HCT116 (cell line): ENCODE results near the gene CNTD1. TPM values are rescaled to one million over a fixed set of nuclear protein-coding genes. Genes with fewer than 3 reads are reported as not detected.

ENCODE experiments used
- ATAC-seq: fragments of 200-7000 bp; cut with Tn5 transposase; 2 replicates; pipeline ENCODE4 v1.9.1; 2020; ENCODE audit warnings: mild to moderate bottlenecking, moderate library complexity
- BruUV-seq: library from RNA; stranded (reverse); fragments of 400-500 nt; replicated peaks from 2 replicates; lab custom pipeline; 2021; lab: Mats Ljungman, UMichigan
- CTCF ChIA-PET: fragments of 300-600 bp; sonication (Branson Sonifier 250); formaldehyde crosslinking; loops from one replicate; lab custom pipeline; 2021; ENCODE audit warnings: antibody characterized with exemption; lab: Charles Lee
- POLR2A ChIA-PET: fragments of 300-600, 350-600 bp; sonication (Branson Sonifier 250); formaldehyde crosslinking; loops from one replicate; lab custom pipeline; 2021; ENCODE audit warnings: antibody characterized with exemption; lab: Charles Lee
- RAD21 ChIA-PET, 2 experiments: fragments of 300-600 bp; sonication (Branson Sonifier 250); formaldehyde crosslinking; loops; one replicate each; lab custom pipeline; 2023; ENCODE audit warnings: low total read pairs in 2 of 2; ENCODE audit not compliant: uncharacterized antibody in 2 of 2, unreplicated experiment in 2 of 2, low non-redundant PET in 1 of 2; lab: Charles Lee
- DNase-seq: peaks from one replicate; pipeline ENCODE4 v3.0.0-alpha.2; 2010; ENCODE audit warnings: low read depth, low spot score
- H2AFZ ChIP-seq: fragments of 200-600 bp; shearing (Covaris generic), sonication (generic); 2 replicates; pipeline ENCODE4 v1.6.1; 2017; ENCODE audit warnings: low read depth, mixed run types, mixed read lengths, antibody characterized with exemption, low read length; ENCODE audit not compliant: poor library complexity, severe bottlenecking
- H3K27ac ChIP-seq: 2 replicates; pipeline ENCODE4 v1.5.1; 2012; ENCODE audit warnings: low read depth, low read length
- H3K27me3 ChIP-seq: fragments of 200-600 bp; sonication (generic); 2 replicates; pipeline ENCODE4 v1.6.1; 2016; ENCODE audit warnings: mixed run types, low read length, mixed read lengths; ENCODE audit not compliant: insufficient read depth
- H3K36me3 ChIP-seq, 2 experiments: fragments of 200-500 bp in 1 of 2; fragments of 200-600 bp in 1 of 2; sonication (Bioruptor generic) in 1 of 2; sonication (generic) in 1 of 2; 2 replicates each; pipeline versions ENCODE4 v1.5.1 to v1.6.1; 2014 to 2016; ENCODE audit warnings: low read length in 2 of 2, inconsistent platforms in 1 of 2, mixed read lengths in 1 of 2, mixed run types in 1 of 2; ENCODE audit not compliant: insufficient read depth in 2 of 2, control insufficient read depth in 1 of 2
- H3K4me1 ChIP-seq, 2 experiments: fragments of 200-600 bp in 1 of 2; sonication (generic) in 1 of 2; 2 replicates each; pipeline versions ENCODE4 v1.5.1 to v1.6.1; 2012 to 2017; ENCODE audit warnings: low read length in 2 of 2, inconsistent platforms in 1 of 2, mild to moderate bottlenecking in 1 of 2, mixed read lengths in 1 of 2, mixed run types in 1 of 2, moderate library complexity in 1 of 2; ENCODE audit not compliant: insufficient read depth in 2 of 2, control insufficient read depth in 1 of 2
- H3K4me2 ChIP-seq: fragments of 200-600 bp; sonication (generic); 2 replicates; pipeline ENCODE4 v1.6.1; 2017; ENCODE audit warnings: mixed run types, low read length, mixed read lengths
- H3K4me3 ChIP-seq, 2 experiments: fragments of 200-600 bp in 1 of 2; sonication (generic) in 1 of 2; replicated peaks in 1 of 2; 2 replicates each; pipeline ENCODE4 v1.5.1; 2011 to 2016; ENCODE audit warnings: low read length in 2 of 2, control low read depth in 1 of 2, low read depth in 1 of 2, mild to moderate bottlenecking in 1 of 2, mixed read lengths in 1 of 2, mixed run types in 1 of 2
- H3K79me2 ChIP-seq: fragments of 200-600 bp; sonication (generic); 2 replicates; pipeline ENCODE4 v1.6.1; 2017; ENCODE audit warnings: mild to moderate bottlenecking, mixed run types, low read length, moderate library complexity, mixed read lengths; ENCODE audit not compliant: insufficient read depth
- H3K9ac ChIP-seq: fragments of 200-600 bp; sonication (generic); 2 replicates; pipeline ENCODE4 v1.6.1; 2016; ENCODE audit warnings: low read length, mixed read lengths
- H3K9me2 ChIP-seq: fragments of 200-600 bp; sonication (generic), shearing (Covaris generic); 2 replicates; pipeline ENCODE4 v1.6.1; 2017; ENCODE audit warnings: mixed run types, mild to moderate bottlenecking, moderate library complexity; ENCODE audit not compliant: insufficient read depth
- H3K9me3 ChIP-seq, 2 experiments: fragments of 200-500 bp in 1 of 2; fragments of 200-600 bp in 1 of 2; sonication (Bioruptor generic) in 1 of 2; sonication (generic) in 1 of 2; 2 replicates each; pipeline ENCODE4 v1.6.1; 2014 to 2017; ENCODE audit warnings: low read length in 2 of 2, mixed read lengths in 2 of 2, inconsistent platforms in 1 of 2, low read depth in 1 of 2, mild to moderate bottlenecking in 1 of 2, mixed run types in 1 of 2, moderate library complexity in 1 of 2; ENCODE audit not compliant: control insufficient read depth in 1 of 2, insufficient read depth in 1 of 2
- H4K20me1 ChIP-seq: fragments of 200-600 bp; sonication (generic), shearing (Covaris generic); 2 replicates; pipeline ENCODE4 v1.6.1; 2017; ENCODE audit warnings: mixed run types, mild to moderate bottlenecking, moderate library complexity; ENCODE audit not compliant: insufficient read depth
- ELF1 ChIP-seq: IDR thresholded peaks from 2 replicates; pipeline ENCODE4 v1.6.1; 2012; ENCODE audit warnings: low read depth, borderline replicate concordance
- EZH2 ChIP-seq: fragments of 200-600 bp; sonication (generic); IDR thresholded peaks from 2 replicates; pipeline ENCODE4 v1.6.1; 2017; ENCODE audit warnings: antibody characterized with exemption, mixed run types
- EZH2phosphoT487 ChIP-seq: fragments of 200-600 bp; IDR thresholded peaks from 2 replicates; pipeline ENCODE4 v1.6.1; 2018; ENCODE audit warnings: antibody characterized with exemption, borderline replicate concordance
- JUND ChIP-seq: IDR thresholded peaks from 2 replicates; pipeline ENCODE4 v1.6.1; 2012
- REST ChIP-seq: IDR thresholded peaks from 2 replicates; pipeline ENCODE4 v1.6.1; 2012; ENCODE audit warnings: low read depth
- intact Hi-C: fragments of 100-400 bp; cut with micrococcal nuclease; formaldehyde crosslinking; loops from 2 replicates; pipeline ENCODE4 v1.10.0; 2022
- total RNA-seq: library from RNA; stranded (reverse); gene quantifications from one replicate; pipeline ENCODE4 v1.2.1, GENCODE V29; 2021; ENCODE audit not compliant: unreplicated experiment

Gene CNTD1
- total RNA-seq, 1 experiment from 2014 or later, result not detected

- Histone ChIP-seq H3K27ac (no peak overlapping the region), H3K9me2 (no peaks in the 10 kb centered on the region), H3K27me3 (no peaks in the 10 kb centered on the region), H3K9me3 (no peaks in the 10 kb centered on the region), H3K4me1 (no peaks in the 10 kb centered on the region), H2AFZ (no peak overlapping the region), H3K9ac (no peak overlapping the region), H3K4me2 (no peak overlapping the region), H4K20me1 (peaks cover 3% of the 10 kb centered on the region; the same call in 1 of the 2 replicates), H3K36me3 (peaks cover 38 to 50% of the 10 kb centered on the region in 2 experiments), H3K4me3 (no peak overlapping the region), H3K79me2 (peaks cover 4% of the 10 kb centered on the region; the same call in 1 of the 2 replicates)
- RAD21 ChIA-PET, result interaction anchor here in 1 of 2 experiments (0.7 kb wide), 1 partner anchor 47 kb away, joined by 8 read pairs; the partner anchor contains the start of gene COA3
- POLR2A ChIA-PET, result interaction anchor here (1.6 kb wide), 1 partner anchor 22 kb away, joined by 4 read pairs; the partner anchor contains the start of gene BECN1
- intact Hi-C loops, result no loop called here
- ATAC-seq, result no peak
- no TSS peak for BruUV-seq
- CTCF ChIA-PET, result no interaction called here
- no peak for TF ChIP-seq ELF1
- TF ChIP-seq EZH2phosphoT487, result no peak
- TF ChIP-seq JUND, result no peak
- TF ChIP-seq EZH2, result no peak
- TF ChIP-seq REST, result no peak
- no peak for DNase-seq
These were observed 46.9 kb downstream of the CNTD1 start for GRCh38 chr17:42845556-42845917.
